Lung (tissue), 12 donors: ENCODE data around the gene RTL5. TPM values are rescaled to one million over a fixed set of nuclear protein-coding genes. Genes with fewer than 3 reads are reported as not detected.

Experiments used
- ATAC-seq: fragments of 200-7000 bp; cut with Tn5 transposase; one replicate; pipeline ENCODE4 v1.9.1; 2020; ENCODE audit warnings: moderate number of reproducible peaks; ENCODE audit not compliant: insufficient read depth, low FRiP score
- DNase-seq, 3 donors: peaks; one replicate each; pipeline ENCODE4 v3.0.0-alpha.2; 2013 to 2017
- H3K27ac ChIP-seq, 2 donors: one replicate each; pipeline ENCODE4 v1.5.1; 2013; ENCODE audit warnings: mild to moderate bottlenecking in 2 of 2, moderate library complexity in 2 of 2, control low read depth in 1 of 2, inconsistent platforms in 1 of 2, low read depth in 1 of 2, low read length in 1 of 2
- H3K27me3 ChIP-seq, 3 donors: one replicate each; pipeline ENCODE4 v1.5.1; 2013; ENCODE audit warnings: low read length in 2 of 3; ENCODE audit not compliant: control insufficient read depth in 3 of 3, insufficient read depth in 3 of 3
- H3K36me3 ChIP-seq, 4 donors: one replicate each; pipeline ENCODE4 v1.5.1; 2013; ENCODE audit warnings: low read length in 4 of 4, mild to moderate bottlenecking in 1 of 4, moderate library complexity in 1 of 4; ENCODE audit not compliant: control insufficient read depth in 4 of 4, insufficient read depth in 4 of 4
- H3K4me1 ChIP-seq, 5 donors: one replicate each; pipeline ENCODE4 v1.5.1; 2013; ENCODE audit warnings: low read length in 5 of 5, mild to moderate bottlenecking in 2 of 5, moderate library complexity in 1 of 5; ENCODE audit not compliant: control insufficient read depth in 5 of 5, insufficient read depth in 5 of 5
- H3K4me3 ChIP-seq: one replicate; pipeline ENCODE4 v1.5.1; 2013; ENCODE audit warnings: mild to moderate bottlenecking, control low read depth, moderate library complexity
- H3K9ac ChIP-seq, 2 donors: one replicate each; pipeline ENCODE4 v1.5.1; 2013; ENCODE audit warnings: low read length in 2 of 2, control low read depth in 1 of 2; ENCODE audit not compliant: insufficient read depth in 1 of 2
- H3K9me3 ChIP-seq, 4 donors: one replicate each; pipeline ENCODE4 v1.5.1; 2013; ENCODE audit warnings: low read length in 3 of 4, mild to moderate bottlenecking in 1 of 4, moderate library complexity in 1 of 4; ENCODE audit not compliant: control insufficient read depth in 4 of 4, insufficient read depth in 3 of 4
- WGBS, 2 donors: extraction: QIAGEN DNeasy Blood & Tissue Kit; methylation state at CpG; one replicate each; pipeline ENCODE4 v1.1.7; 2013; 5-methylcytosine and 5-hydroxymethylcytosine counted together
- polyA plus RNA-seq, 2 donors: library from polyadenylated mRNA; stranded (reverse); fragments of 200-250 nt; gene quantifications; one replicate each; pipeline ENCODE4 v1.2.1, GENCODE V29; 2013
- total RNA-seq, 2 donors: library from RNA; depleted of rRNA in 1 of 2; stranded (reverse); fragments of >200 nt in 1 of 2; gene quantifications; one replicate each; pipeline ENCODE4 v1.2.1, GENCODE V29; 2014 to 2021
- TF ChIP-seq, protein P1 (sequence below): IDR thresholded peaks from 2 replicates; pipeline ENCODE4 v1.5.1; 2012; ENCODE audit warnings: mild to moderate bottlenecking; ENCODE audit errors: control extremely low read depth, extremely low read depth
- donor health status: control.
- donor health status: control.
- donor health status: Bipolar disorder and iron deficiency.
- donor health status: healthy.
- donor health status: DM: yes; HTN: yes; CAD: no.

The RTL5 gene
- total and polyA plus RNA-seq, 4 donors, result 2.8 to 8.3 (median 5.6) TPM

DNA sequence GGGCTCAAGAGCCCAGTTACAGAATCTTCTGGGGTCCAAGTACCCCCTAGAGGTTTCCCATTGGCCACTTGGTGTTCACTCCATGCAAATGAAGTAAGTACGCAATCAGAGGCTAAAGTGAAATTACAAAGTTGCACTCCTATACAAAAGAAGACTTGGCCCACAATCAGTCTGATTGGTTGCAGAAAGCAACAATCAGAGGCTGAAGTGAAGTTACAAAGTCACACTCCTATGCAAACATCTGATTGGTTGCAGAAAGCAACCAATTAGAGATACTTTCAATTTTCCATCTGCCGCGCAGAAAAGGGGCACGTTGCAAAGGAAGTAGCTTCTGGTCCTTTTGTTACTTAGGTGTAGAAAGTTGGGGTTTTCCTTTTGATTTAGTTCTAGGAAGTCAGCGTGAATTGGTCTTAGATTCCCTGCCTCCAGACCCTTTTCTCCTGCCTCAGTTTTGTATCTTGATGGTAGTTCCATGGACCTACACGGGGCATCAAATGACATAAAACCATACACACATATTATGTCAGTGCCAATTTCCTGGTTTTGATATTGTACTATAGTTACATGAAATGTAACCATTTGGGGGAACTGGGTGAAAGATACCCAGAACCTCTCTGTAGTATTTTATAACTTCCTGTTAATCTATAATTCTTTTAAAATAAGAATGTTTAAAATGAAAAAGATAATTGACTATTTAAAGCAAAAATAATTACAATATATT lies 37.5 kb upstream of the RTL5 start:
- Histone ChIP-seq H3K27me3 (peaks cover 0 to 13% (median 3%) of the 10 kb centered on the region in 3 donors), H3K4me1 (no peaks in the 10 kb centered on the region), H3K36me3 (no peaks in the 10 kb centered on the region), H3K4me3 (no peak overlapping the region), H3K27ac (no peak overlapping the region), H3K9ac (no peak overlapping the region), H3K9me3 (no peaks in the 10 kb centered on the region)
- 64 to 65% methylated on average over 6 of the region's 6 CpGs for WGBS, 2 donors
- ATAC-seq (no peak), DNase-seq (no peak)
- TF ChIP-seq, protein P1, sequence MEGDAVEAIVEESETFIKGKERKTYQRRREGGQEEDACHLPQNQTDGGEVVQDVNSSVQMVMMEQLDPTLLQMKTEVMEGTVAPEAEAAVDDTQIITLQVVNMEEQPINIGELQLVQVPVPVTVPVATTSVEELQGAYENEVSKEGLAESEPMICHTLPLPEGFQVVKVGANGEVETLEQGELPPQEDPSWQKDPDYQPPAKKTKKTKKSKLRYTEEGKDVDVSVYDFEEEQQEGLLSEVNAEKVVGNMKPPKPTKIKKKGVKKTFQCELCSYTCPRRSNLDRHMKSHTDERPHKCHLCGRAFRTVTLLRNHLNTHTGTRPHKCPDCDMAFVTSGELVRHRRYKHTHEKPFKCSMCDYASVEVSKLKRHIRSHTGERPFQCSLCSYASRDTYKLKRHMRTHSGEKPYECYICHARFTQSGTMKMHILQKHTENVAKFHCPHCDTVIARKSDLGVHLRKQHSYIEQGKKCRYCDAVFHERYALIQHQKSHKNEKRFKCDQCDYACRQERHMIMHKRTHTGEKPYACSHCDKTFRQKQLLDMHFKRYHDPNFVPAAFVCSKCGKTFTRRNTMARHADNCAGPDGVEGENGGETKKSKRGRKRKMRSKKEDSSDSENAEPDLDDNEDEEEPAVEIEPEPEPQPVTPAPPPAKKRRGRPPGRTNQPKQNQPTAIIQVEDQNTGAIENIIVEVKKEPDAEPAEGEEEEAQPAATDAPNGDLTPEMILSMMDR, result no peak

DNA sequence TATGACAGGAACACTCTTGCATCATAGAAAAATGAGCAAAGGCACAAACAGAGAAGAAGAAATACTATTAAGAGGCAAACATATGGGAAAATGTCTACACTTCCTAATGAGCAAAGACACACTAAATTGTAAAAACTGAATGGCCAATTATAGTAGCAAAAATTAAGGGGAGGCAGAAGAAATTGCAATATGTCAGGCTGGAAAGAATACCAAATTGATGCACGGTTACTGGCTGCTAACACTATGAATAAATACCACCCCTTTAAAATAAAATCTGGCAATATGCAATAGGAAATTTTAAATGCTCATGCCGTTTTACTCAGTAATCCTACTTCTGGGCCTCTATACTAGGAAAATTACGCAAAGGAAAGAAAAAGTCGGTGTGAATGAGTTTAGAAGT lies 33.8 kb upstream of the RTL5 start:
- Histone ChIP-seq H3K36me3 (no peaks in the 10 kb centered on the region), H3K4me3 (no peak overlapping the region), H3K9me3 (no peaks in the 10 kb centered on the region), H3K27me3 (peaks cover 3 to 12% (median 4%) of the 10 kb centered on the region in 3 donors), H3K4me1 (no peaks in the 10 kb centered on the region), H3K27ac (no peak overlapping the region), H3K9ac (no peak overlapping the region)
- WGBS, 2 donors, result 77 to 96% methylated on average over 4 of the region's 4 CpGs
- no peak for ATAC-seq
- no peak for DNase-seq
- TF ChIP-seq, protein P1, result no peak

DNA sequence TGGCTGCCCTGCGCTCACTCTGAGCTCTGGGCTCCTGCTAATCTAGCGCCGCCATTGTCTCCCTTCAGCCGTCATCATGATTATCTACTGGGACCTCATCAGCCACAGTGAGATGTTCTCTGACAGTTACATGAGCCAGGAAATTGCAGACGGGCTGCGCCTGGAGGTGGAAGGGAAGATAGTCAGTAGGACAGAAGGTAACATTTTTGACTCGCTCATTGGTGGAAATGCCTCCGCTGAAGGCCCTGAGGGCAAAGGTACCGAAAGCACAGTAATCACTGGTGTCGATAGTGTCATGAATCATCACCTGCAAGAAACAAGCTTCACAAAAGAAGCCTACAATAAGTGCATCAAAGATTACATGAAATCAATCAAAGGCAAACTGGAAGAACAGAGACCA lies 28.1 kb upstream of the RTL5 start:
- Histone ChIP-seq H3K36me3 (no peaks in the 10 kb centered on the region), H3K9ac (no peak overlapping the region), H3K9me3 (peaks cover 0 to 12% (median 2%) of the 10 kb centered on the region in 4 donors), H3K4me1 (no peaks in the 10 kb centered on the region), H3K27ac (no peak overlapping the region), H3K4me3 (no peak overlapping the region), H3K27me3 (peaks cover 0 to 4% (median 0%) of the 10 kb centered on the region in 3 donors)
- TF ChIP-seq, protein P1, result no peak
- ATAC-seq (no peak), DNase-seq (no peak)
- 81 to 86% methylated on average over 10 of the region's 10 CpGs for WGBS, 2 donors
